ENCODE data around the gene ARNT2.

ARNT2 gene

GRCh38 chr15:80572337-80572736 lies 168.2 kb downstream of the ARNT2 start:
- no peak for TF ChIP-seq EZH2 (IDR thresholded peaks at IDR 0.05; ENCODE audit: borderline replicate concordance, low read length)
- Histone ChIP-seq H3K36me3 (ENCODE audit: insufficient read depth, low read length) (no peaks in the 10 kb centered on the region), H3K27me3 (ENCODE audit: insufficient read depth, low read length) (peaks cover 7% of the 10 kb centered on the region; the same call in 1 of the 2 replicates), H4K20me1 (ENCODE audit: insufficient read depth, low read length) (no peaks in the 10 kb centered on the region), H3K27ac (ENCODE audit: low read depth, low read length, poor library complexity, severe bottlenecking) (no peak overlapping the region), H3K4me1 (ENCODE audit: insufficient read depth, low read length, severe bottlenecking) (no peaks in the 10 kb centered on the region), H3K9ac (ENCODE audit: low read length) (no peak overlapping the region), H2AFZ (ENCODE audit: low read length) (no peak overlapping the region), H3K79me2 (ENCODE audit: insufficient read depth, low read length) (no peaks in the 10 kb centered on the region), H3K4me2 (ENCODE audit: low read length) (no peak overlapping the region), H3K4me3 (ENCODE audit: low read depth, low read length, poor library complexity, severe bottlenecking) (no peak overlapping the region), H3F3A (ENCODE audit: insufficient read depth, low read length) (no peaks in the 10 kb centered on the region), H3K9me2 (ENCODE audit: low read depth, low read length) (no peaks in the 10 kb centered on the region), H3K9me3 (ENCODE audit: low read length) (no peaks in the 10 kb centered on the region)

GRCh38 chr15:80573606-80574005 lies 169.4 kb downstream of the ARNT2 start:
- no peaks in the 10 kb centered on the region for H3K36me3 ChIP-seq (ENCODE audit: insufficient read depth, low read length)
- H3K27me3 ChIP-seq (ENCODE audit: insufficient read depth, low read length), result peaks cover 7% of the 10 kb centered on the region; the same call in 1 of the 2 replicates
- H3K4me3 ChIP-seq (ENCODE audit: low read depth, low read length, poor library complexity, severe bottlenecking), result no peak overlapping the region
- no peaks in the 10 kb centered on the region for H3K9me2 ChIP-seq (ENCODE audit: low read depth, low read length)
- H4K20me1 ChIP-seq (ENCODE audit: insufficient read depth, low read length), result no peaks in the 10 kb centered on the region
- no peak overlapping the region for H3K4me2 ChIP-seq (ENCODE audit: low read length)
- no peak overlapping the region for H3K27ac ChIP-seq (ENCODE audit: low read depth, low read length, poor library complexity, severe bottlenecking)
- H3F3A ChIP-seq (ENCODE audit: insufficient read depth, low read length), result no peaks in the 10 kb centered on the region
- H3K79me2 ChIP-seq (ENCODE audit: insufficient read depth, low read length), result no peaks in the 10 kb centered on the region
- H2AFZ ChIP-seq (ENCODE audit: low read length), result no peak overlapping the region
- TF ChIP-seq EZH2 (IDR thresholded peaks at IDR 0.05; ENCODE audit: borderline replicate concordance, low read length) (no peak), CTCF (IDR thresholded peaks at IDR 0.05; ENCODE audit: low read length) (no peak)
- no peaks in the 10 kb centered on the region for H3K4me1 ChIP-seq (ENCODE audit: insufficient read depth, low read length, severe bottlenecking)
- H3K9ac ChIP-seq (ENCODE audit: low read length), result no peak overlapping the region
- H3K9me3 ChIP-seq (ENCODE audit: low read length), result no peaks in the 10 kb centered on the region

GRCh38 chr15:80574590-80574989 lies 170.4 kb downstream of the ARNT2 start:
- H3K4me2 ChIP-seq (ENCODE audit: low read length), result no peak overlapping the region
- H3K9me3 ChIP-seq (ENCODE audit: low read length), result no peaks in the 10 kb centered on the region
- H3F3A ChIP-seq (ENCODE audit: insufficient read depth, low read length), result no peaks in the 10 kb centered on the region
- H3K9ac ChIP-seq (ENCODE audit: low read length), result no peak overlapping the region
- H3K27ac ChIP-seq (ENCODE audit: low read depth, low read length, poor library complexity, severe bottlenecking), result no peak overlapping the region
- H4K20me1 ChIP-seq (ENCODE audit: insufficient read depth, low read length), result no peaks in the 10 kb centered on the region
- no peaks in the 10 kb centered on the region for H3K4me1 ChIP-seq (ENCODE audit: insufficient read depth, low read length, severe bottlenecking)
- H3K36me3 ChIP-seq (ENCODE audit: insufficient read depth, low read length), result no peaks in the 10 kb centered on the region
- no peak overlapping the region for H3K4me3 ChIP-seq (ENCODE audit: low read depth, low read length, poor library complexity, severe bottlenecking)
- H2AFZ ChIP-seq (ENCODE audit: low read length), result no peak overlapping the region
- peaks cover 7% of the 10 kb centered on the region; the same call in 1 of the 2 replicates for H3K27me3 ChIP-seq (ENCODE audit: insufficient read depth, low read length)
- TF ChIP-seq CTCF (IDR thresholded peaks at IDR 0.05; ENCODE audit: low read length), result no peak
- no peak for TF ChIP-seq EZH2 (IDR thresholded peaks at IDR 0.05; ENCODE audit: borderline replicate concordance, low read length)
- no peaks in the 10 kb centered on the region for H3K9me2 ChIP-seq (ENCODE audit: low read depth, low read length)
- no peaks in the 10 kb centered on the region for H3K79me2 ChIP-seq (ENCODE audit: insufficient read depth, low read length)

GRCh38 chr15:80576519-80577090 lies 172.4 kb downstream of the ARNT2 start:
- H3K9ac ChIP-seq (ENCODE audit: low read length), result no peak overlapping the region
- H2AFZ ChIP-seq (ENCODE audit: low read length), result no peak overlapping the region
- H3K9me3 ChIP-seq (ENCODE audit: low read length), result no peaks in the 10 kb centered on the region
- H4K20me1 ChIP-seq (ENCODE audit: insufficient read depth, low read length), result no peaks in the 10 kb centered on the region
- H3F3A ChIP-seq (ENCODE audit: insufficient read depth, low read length), result no peaks in the 10 kb centered on the region
- H3K79me2 ChIP-seq (ENCODE audit: insufficient read depth, low read length), result no peaks in the 10 kb centered on the region
- H3K4me1 ChIP-seq (ENCODE audit: insufficient read depth, low read length, severe bottlenecking), result no peaks in the 10 kb centered on the region
- H3K36me3 ChIP-seq (ENCODE audit: insufficient read depth, low read length), result no peaks in the 10 kb centered on the region
- H3K4me3 ChIP-seq (ENCODE audit: low read depth, low read length, poor library complexity, severe bottlenecking), result no peak overlapping the region
- H3K9me2 ChIP-seq (ENCODE audit: low read depth, low read length), result no peaks in the 10 kb centered on the region
- peaks cover 7% of the 10 kb centered on the region; the same call in 1 of the 2 replicates for H3K27me3 ChIP-seq (ENCODE audit: insufficient read depth, low read length)
- H3K27ac ChIP-seq (ENCODE audit: low read depth, low read length, poor library complexity, severe bottlenecking), result no peak overlapping the region
- H3K4me2 ChIP-seq (ENCODE audit: low read length), result no peak overlapping the region
- TF ChIP-seq EZH2 (IDR thresholded peaks at IDR 0.05; ENCODE audit: borderline replicate concordance, low read length) (no peak), CTCF (IDR thresholded peaks at IDR 0.05; ENCODE audit: low read length) (no peak)

Measured in OCI-LY1 (cell line).